ENCODE data around the gene ASIP. TPM values are rescaled to one million over a fixed set of nuclear protein-coding genes. Genes with fewer than 3 reads are reported as not detected.

The ASIP gene
- total RNA-seq, 4 donors from 2014 or later = not detected

DNA sequence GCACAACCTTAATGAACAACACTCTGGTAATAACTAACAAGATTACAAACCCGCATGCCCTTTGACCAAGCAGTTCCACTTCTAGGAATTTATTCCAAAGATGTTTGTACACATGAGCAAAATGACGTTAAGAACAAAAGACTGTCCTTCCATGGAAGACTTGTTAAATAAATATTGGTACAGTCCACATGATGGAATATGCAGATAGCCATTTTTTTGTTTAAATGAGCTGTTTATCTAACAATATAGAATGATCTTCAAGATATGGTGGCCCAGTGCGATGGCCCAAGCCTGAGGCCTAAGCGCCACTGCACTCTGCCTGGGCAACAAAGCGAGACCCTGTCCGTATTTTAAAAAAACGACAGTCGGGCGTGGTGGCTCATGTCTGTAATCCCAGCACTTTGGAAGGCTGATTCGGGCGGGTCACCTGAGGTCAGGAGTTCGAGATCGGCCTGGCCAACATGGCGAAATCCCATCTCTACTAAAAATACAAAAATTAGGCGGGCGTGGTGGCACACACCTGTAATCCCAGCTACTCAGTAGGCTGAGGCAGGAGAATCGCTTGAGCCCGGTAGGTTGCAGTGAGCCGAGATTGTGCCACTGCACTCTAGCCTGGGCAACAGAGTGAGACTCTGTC lies 69.4 kb downstream of the ASIP start:
- H3K4me3 ChIP-seq = no peak overlapping the region
- H3K27ac ChIP-seq = no peak overlapping the region
- peaks cover 0 to 3% of the 10 kb centered on the region in 2 donors for H3K4me1 ChIP-seq
- no peak for ATAC-seq
- intact Hi-C loops (cut with DNase I; ENCODE audit: low total_unique reads) (loop anchor here (10.0 kb wide), 1 partner anchor 464 kb away; no protein-coding TSS in a partner anchor), in situ Hi-C loops (cut with MboI; ENCODE audit: low sequenced_read_pairs in 4 of 4) (loop anchor here (5.0 to 25.0 kb wide), 4 partner anchors 204 to 457 kb away; partner anchors contain the start of gene DYNLRB1 (in 2 of the 4))
- H3K36me3 ChIP-seq = no peaks in the 10 kb centered on the region
- DNase-seq = no peak
- no peaks in the 10 kb centered on the region for H3K9me3 ChIP-seq
- TF ChIP-seq, protein P1, sequence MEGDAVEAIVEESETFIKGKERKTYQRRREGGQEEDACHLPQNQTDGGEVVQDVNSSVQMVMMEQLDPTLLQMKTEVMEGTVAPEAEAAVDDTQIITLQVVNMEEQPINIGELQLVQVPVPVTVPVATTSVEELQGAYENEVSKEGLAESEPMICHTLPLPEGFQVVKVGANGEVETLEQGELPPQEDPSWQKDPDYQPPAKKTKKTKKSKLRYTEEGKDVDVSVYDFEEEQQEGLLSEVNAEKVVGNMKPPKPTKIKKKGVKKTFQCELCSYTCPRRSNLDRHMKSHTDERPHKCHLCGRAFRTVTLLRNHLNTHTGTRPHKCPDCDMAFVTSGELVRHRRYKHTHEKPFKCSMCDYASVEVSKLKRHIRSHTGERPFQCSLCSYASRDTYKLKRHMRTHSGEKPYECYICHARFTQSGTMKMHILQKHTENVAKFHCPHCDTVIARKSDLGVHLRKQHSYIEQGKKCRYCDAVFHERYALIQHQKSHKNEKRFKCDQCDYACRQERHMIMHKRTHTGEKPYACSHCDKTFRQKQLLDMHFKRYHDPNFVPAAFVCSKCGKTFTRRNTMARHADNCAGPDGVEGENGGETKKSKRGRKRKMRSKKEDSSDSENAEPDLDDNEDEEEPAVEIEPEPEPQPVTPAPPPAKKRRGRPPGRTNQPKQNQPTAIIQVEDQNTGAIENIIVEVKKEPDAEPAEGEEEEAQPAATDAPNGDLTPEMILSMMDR (IDR thresholded peaks at IDR 0.05 in 4 of 5, conservative IDR thresholded peaks at IDR 0.05 in 1 of 5) = no peak
- peaks cover 4 to 10% (median 7%) of the 10 kb centered on the region in 3 donors for H3K27me3 ChIP-seq

DNA sequence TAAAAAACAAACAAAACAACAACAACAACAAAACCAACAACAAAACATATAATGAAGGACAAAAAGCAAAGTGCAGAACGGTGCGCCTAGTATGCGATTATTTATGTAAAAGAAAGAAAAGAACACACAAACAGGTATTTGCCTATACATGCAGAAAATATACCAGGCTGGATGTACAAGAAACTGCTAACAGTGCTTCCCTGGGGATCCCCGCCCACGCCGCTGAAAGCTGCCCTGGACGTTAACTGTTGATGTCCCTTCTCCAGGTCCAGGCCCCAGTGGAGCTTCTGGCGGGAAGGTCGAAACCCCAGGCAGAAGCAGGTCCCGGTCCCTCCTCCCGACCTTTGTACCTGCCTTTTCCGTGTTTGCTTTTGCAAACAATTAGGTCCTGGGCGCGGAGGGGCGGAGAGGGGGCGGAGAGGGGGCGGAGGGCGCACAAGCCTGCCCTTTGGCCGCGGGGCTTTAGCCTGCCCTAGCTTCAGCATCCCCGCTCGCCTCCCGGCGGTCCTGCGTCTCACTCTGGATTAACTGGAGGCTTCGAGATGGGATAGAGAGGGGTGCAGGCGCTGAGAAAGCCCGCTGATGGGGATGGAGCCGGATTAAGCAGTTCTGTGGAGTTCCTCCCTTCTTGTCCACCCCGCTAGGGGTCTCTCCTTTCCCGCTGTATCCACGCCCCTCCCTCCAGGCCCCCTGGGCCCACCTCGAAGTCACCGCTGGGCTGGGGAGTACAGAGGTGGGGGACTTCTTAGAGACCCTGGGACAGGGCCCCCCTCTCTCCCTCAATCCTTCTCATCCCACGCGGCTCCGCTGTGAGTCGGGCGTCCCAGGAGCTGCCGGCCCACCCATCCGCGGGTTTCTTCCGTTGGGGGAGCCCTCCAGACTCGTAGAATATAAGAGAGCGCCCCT lies 70.1 kb downstream of the ASIP start:
- DNase-seq (no peak), ATAC-seq (no peak)
- in situ Hi-C loops (cut with MboI; ENCODE audit: low sequenced_read_pairs in 4 of 4) = loop anchor here (5.0 to 25.0 kb wide), 4 partner anchors 203 to 456 kb away; partner anchors contain the start of gene DYNLRB1 (in 2 of the 4)
- Histone ChIP-seq H3K4me3 (peak overlapping the region in 1 of 4 donors; percentile 22), H3K27me3 (peaks cover 4 to 10% (median 7%) of the 10 kb centered on the region in 3 donors), H3K9me3 (no peaks in the 10 kb centered on the region), H3K27ac (no peak overlapping the region), H3K4me1 (peaks cover 0 to 3% of the 10 kb centered on the region in 2 donors), H3K36me3 (no peaks in the 10 kb centered on the region)
- intact Hi-C loops (cut with DNase I; ENCODE audit: low total_unique reads) = loop anchor here (1.0 to 10.0 kb wide), 3 partner anchors 165 to 463 kb away; no protein-coding TSS in a partner anchor
- TF ChIP-seq, protein P1 (IDR thresholded peaks at IDR 0.05 in 4 of 5, conservative IDR thresholded peaks at IDR 0.05 in 1 of 5) = no peak
- no peak for TF ChIP-seq POLR2A (IDR thresholded peaks at IDR 0.05)

DNA sequence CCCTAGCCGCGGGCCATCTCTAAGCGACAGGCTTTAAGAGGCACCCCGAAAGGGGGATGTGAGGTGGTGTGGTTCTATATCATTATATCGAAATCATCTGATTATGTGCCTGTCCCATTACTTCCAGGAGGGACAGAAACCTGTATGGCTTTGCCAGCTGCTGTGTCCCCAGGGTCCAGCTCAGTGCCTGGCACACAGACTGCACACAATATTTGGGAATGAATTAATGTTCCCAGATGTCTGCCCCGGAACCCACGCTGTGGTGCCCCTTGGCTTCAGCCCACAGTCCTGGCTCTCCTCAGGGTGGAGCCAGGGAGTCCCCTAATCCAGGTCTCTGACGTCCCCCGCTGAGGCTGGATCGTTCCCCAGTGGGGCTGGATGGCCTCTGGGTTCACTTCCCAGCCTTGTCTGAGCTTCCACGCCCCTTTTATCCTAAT lies 70.8 kb downstream of the ASIP start:
- TF ChIP-seq POLR2A (IDR thresholded peaks at IDR 0.05) = no peak
- intact Hi-C loops (cut with DNase I; ENCODE audit: low total_unique reads) = loop anchor here (1.0 to 10.0 kb wide), 3 partner anchors 165 to 463 kb away; no protein-coding TSS in a partner anchor

DNA sequence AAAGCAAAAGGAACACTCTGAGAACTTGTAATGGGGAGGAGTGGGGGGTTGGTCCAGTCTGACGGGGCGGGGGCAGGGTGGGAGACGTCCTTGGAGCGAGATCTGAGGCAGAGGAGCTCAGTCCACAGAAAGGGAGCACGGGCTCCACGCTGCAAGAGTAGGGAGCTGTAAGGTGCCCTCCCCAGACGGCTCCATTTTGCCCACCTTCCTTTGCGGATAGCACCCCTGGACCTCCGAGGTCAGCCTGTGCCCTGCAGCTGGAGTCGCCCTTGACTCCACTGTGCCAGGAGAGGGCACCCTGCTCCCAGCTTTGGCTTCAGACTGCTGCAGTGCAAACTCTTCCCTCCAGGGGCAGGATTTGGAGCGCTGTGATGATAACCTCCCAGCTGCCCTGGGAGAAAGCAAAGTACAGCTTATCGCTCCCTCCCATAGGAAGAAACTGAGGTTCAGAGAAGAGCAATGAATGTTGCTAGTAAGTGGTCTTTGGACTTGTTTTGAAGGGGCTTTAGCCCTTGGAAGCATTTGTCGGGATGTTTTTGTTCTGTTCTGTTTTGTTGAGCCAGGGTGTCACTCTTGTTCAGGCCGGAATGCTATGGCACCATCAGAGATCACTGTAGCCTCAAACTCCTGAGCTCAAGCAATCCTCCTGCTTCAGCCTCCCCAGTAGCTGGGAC lies 71.5 kb downstream of the ASIP start:
- in situ Hi-C loops (cut with MboI; ENCODE audit: low sequenced_read_pairs in 4 of 4) = loop anchor here (5.0 to 25.0 kb wide), 4 partner anchors 202 to 455 kb away; partner anchors contain the start of gene DYNLRB1 (in 2 of the 4)
- ATAC-seq (peak; percentile 98 to 99), DNase-seq (peak; percentile 71 to 78)
- peaks cover 4 to 10% (median 7%) of the 10 kb centered on the region in 3 donors for H3K27me3 ChIP-seq
- H3K27ac ChIP-seq = no peak overlapping the region
- intact Hi-C loops (cut with DNase I; ENCODE audit: low total_unique reads) = loop anchor here (1.0 to 10.0 kb wide), 3 partner anchors 164 to 462 kb away; no protein-coding TSS in a partner anchor
- H3K36me3 ChIP-seq = no peaks in the 10 kb centered on the region
- TF ChIP-seq POLR2A (IDR thresholded peaks at IDR 0.05) = no peak
- TF ChIP-seq, protein P1 (IDR thresholded peaks at IDR 0.05 in 4 of 5, conservative IDR thresholded peaks at IDR 0.05 in 1 of 5) = peak; percentile 91 to 99 (median 98)
- peaks cover 0 to 3% of the 10 kb centered on the region in 2 donors for H3K4me1 ChIP-seq
- peak overlapping the region in 2 of 4 donors; percentile 15 to 22 for H3K4me3 ChIP-seq
- no peaks in the 10 kb centered on the region for H3K9me3 ChIP-seq

More for the DNA sequence above, 70.8 kb downstream of the ASIP start:
- in situ Hi-C loops (cut with MboI; ENCODE audit: low sequenced_read_pairs in 4 of 4) = loop anchor here (5.0 to 25.0 kb wide), 4 partner anchors 203 to 455 kb away; partner anchors contain the start of gene DYNLRB1 (in 2 of the 4)
- ATAC-seq (no peak), DNase-seq (no peak)
- H3K27ac ChIP-seq = no peak overlapping the region
- peaks cover 4 to 10% (median 7%) of the 10 kb centered on the region in 3 donors for H3K27me3 ChIP-seq
- peaks cover 0 to 3% of the 10 kb centered on the region in 2 donors for H3K4me1 ChIP-seq
- peak overlapping the region in 1 of 4 donors; percentile 22 for H3K4me3 ChIP-seq
- H3K36me3 ChIP-seq = no peaks in the 10 kb centered on the region
- no peaks in the 10 kb centered on the region for H3K9me3 ChIP-seq

Data from gastrocnemius medialis (tissue), 4 donors.